ENCODE results near the gene CIAPIN1. TPM values are rescaled to one million over a fixed set of nuclear protein-coding genes. Genes with fewer than 3 reads are reported as not detected.

The CIAPIN1 gene
- total RNA-seq, 1 experiment from 2014 or later, result 98.3 TPM

DNA sequence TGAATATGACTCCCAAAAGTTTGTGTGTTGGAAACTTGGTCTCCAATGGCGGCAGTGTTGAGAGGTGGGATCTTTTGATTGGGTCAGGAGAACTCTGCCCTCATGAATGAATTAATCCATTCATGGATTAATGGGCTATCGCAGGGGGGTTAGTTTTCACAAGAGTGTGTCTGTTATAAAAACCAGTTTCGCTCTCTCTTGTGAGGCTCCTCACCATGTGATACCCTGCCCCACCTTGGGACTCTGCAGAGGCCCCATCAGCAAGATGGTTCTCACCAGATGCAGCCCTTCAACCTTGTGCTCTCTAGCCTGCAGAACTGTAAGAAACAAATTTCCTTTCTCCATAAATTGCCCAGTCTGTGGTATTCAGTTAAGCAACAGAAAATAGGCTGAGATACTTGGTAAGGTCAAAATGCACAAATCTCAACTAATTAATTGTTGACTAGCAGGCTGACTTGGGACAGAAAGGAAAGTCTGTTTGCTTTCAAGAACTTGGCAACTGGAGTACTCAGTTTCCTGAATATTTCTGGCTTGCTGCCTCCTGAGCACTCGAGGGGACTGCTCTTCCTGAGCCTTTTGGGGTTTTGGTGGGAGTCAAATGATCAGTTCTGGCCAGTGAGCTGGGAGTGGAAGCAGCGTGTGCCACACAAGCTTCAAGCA, 56.4 kb downstream of the CIAPIN1 start:
- Mint-ChIP-seq H3K4me3 (ENCODE audit: unreplicated experiment) (no peak overlapping the region), H3K27ac (ENCODE audit: unreplicated experiment) (no peak overlapping the region), H3K4me1 (ENCODE audit: low read depth, unreplicated experiment) (peaks cover 17% of the 10 kb centered on the region), H3K27me3 (ENCODE audit: insufficient read depth, unreplicated experiment) (no peaks in the 10 kb centered on the region), H3K9me3 (ENCODE audit: unreplicated experiment) (no peaks in the 10 kb centered on the region), H3K36me3 (ENCODE audit: insufficient read depth, unreplicated experiment) (no peaks in the 10 kb centered on the region)
- H3K4me1 ChIP-seq, result 0 out of 2 replicates have a peak, but pooled peaks cover 9% of the 10 kb centered on the region
- CTCF ChIA-PET, result no interaction called here
- no peaks in the 10 kb centered on the region for H3K27me3 ChIP-seq (replicated peaks; ENCODE audit: control insufficient read depth, insufficient read depth, low read length)
- TF ChIP-seq CTCF (IDR thresholded peaks at IDR 0.05; ENCODE audit: insufficient read depth in 1 of 2, low read depth in 1 of 2, low read length in 1 of 2, severe bottlenecking in 1 of 2, unreplicated experiment in 1 of 2), result no peak
- H3K4me3 ChIP-seq (ENCODE audit: low read depth, low read length), result no peak overlapping the region
- intact Hi-C loops (cut with micrococcal nuclease; ENCODE audit: unreplicated experiment), result no loop called here
- POLR2A ChIA-PET, result no interaction called here
- no peak for DNase-seq
- H3K9me3 ChIP-seq, result peaks cover 7% of the 10 kb centered on the region; the same call in 1 of the 2 replicates
- no peaks in the 10 kb centered on the region for H3K36me3 ChIP-seq (ENCODE audit: control insufficient read depth, insufficient read depth, low read length)
- no TSS peak for BruUV-seq (replicated peaks)

GRCh38 chr16:57389087-57389468, 58.1 kb downstream of the CIAPIN1 start:
- intact Hi-C loops (cut with micrococcal nuclease; ENCODE audit: unreplicated experiment), result no loop called here
- Histone ChIP-seq H3K4me1 (peaks cover 15% of the 10 kb centered on the region), H3K4me3 (ENCODE audit: low read depth, low read length) (no peak overlapping the region), H3K9me3 (no peaks in the 10 kb centered on the region), H3K36me3 (ENCODE audit: control insufficient read depth, insufficient read depth, low read length) (no peaks in the 10 kb centered on the region), H3K27me3 (replicated peaks; ENCODE audit: control insufficient read depth, insufficient read depth, low read length) (no peaks in the 10 kb centered on the region)
- no peaks in the 10 kb centered on the region for H3K9me3 Mint-ChIP-seq (ENCODE audit: unreplicated experiment)
- H3K4me1 Mint-ChIP-seq (ENCODE audit: low read depth, unreplicated experiment), result peaks cover 23% of the 10 kb centered on the region
- H3K27ac Mint-ChIP-seq (ENCODE audit: unreplicated experiment), result no peak overlapping the region
- H3K27me3 Mint-ChIP-seq (ENCODE audit: insufficient read depth, unreplicated experiment), result no peaks in the 10 kb centered on the region
- POLR2A ChIA-PET, result no interaction called here
- BruUV-seq (replicated peaks), result no TSS peak
- no peak for DNase-seq
- no peak overlapping the region for H3K4me3 Mint-ChIP-seq (ENCODE audit: unreplicated experiment)
- no peaks in the 10 kb centered on the region for H3K36me3 Mint-ChIP-seq (ENCODE audit: insufficient read depth, unreplicated experiment)
- CTCF ChIA-PET, result no interaction called here
- no peak for TF ChIP-seq CTCF (IDR thresholded peaks at IDR 0.05; ENCODE audit: insufficient read depth in 1 of 2, low read depth in 1 of 2, low read length in 1 of 2, severe bottlenecking in 1 of 2, unreplicated experiment in 1 of 2)

GRCh38 chr16:57388359-57389086, 58.7 kb downstream of the CIAPIN1 start:
- H3K9me3 Mint-ChIP-seq (ENCODE audit: unreplicated experiment), result no peaks in the 10 kb centered on the region
- Histone ChIP-seq H3K4me3 (ENCODE audit: low read depth, low read length) (no peak overlapping the region), H3K27me3 (replicated peaks; ENCODE audit: control insufficient read depth, insufficient read depth, low read length) (no peaks in the 10 kb centered on the region), H3K9me3 (no peaks in the 10 kb centered on the region), H3K4me1 (peaks cover 20% of the 10 kb centered on the region), H3K36me3 (ENCODE audit: control insufficient read depth, insufficient read depth, low read length) (no peaks in the 10 kb centered on the region)
- H3K4me3 Mint-ChIP-seq (ENCODE audit: unreplicated experiment), result no peak overlapping the region
- BruUV-seq (replicated peaks), result no TSS peak
- H3K4me1 Mint-ChIP-seq (ENCODE audit: low read depth, unreplicated experiment), result peaks cover 25% of the 10 kb centered on the region
- no peaks in the 10 kb centered on the region for H3K27me3 Mint-ChIP-seq (ENCODE audit: insufficient read depth, unreplicated experiment)
- ChIA-PET POLR2A (no interaction called here), CTCF (no interaction called here)
- no peak overlapping the region for H3K27ac Mint-ChIP-seq (ENCODE audit: unreplicated experiment)
- H3K36me3 Mint-ChIP-seq (ENCODE audit: insufficient read depth, unreplicated experiment), result no peaks in the 10 kb centered on the region
- DNase-seq, result no peak
- TF ChIP-seq CTCF (IDR thresholded peaks at IDR 0.05; ENCODE audit: insufficient read depth in 1 of 2, low read depth in 1 of 2, low read length in 1 of 2, severe bottlenecking in 1 of 2, unreplicated experiment in 1 of 2), result no peak
- intact Hi-C loops (cut with micrococcal nuclease; ENCODE audit: unreplicated experiment), result no loop called here
